Gastroesophageal sphincter (tissue), 4 donors: ENCODE measurements around the gene PARD3. TPM values are rescaled to one million over a fixed set of nuclear protein-coding genes. Genes with fewer than 3 reads are reported as not detected.
A peak's percentile ranks its signal among the peaks of the same experiment; 100 is the strongest.

ENCODE experiments used
- ATAC-seq: fragments of 150-250 bp; one replicate; pipeline ENCODE4 v1.9.1; 2016; ENCODE audit warnings: mild to moderate bottlenecking, moderate library complexity
- H3K27ac ChIP-seq, 4 donors: fragments of 200-600 bp; sonication (generic) in 3 of 4; 1 replicate in 3 of 4; 2 replicates in 1 of 4; pipeline ENCODE4 v1.5.1; 2016 to 2019
- H3K27me3 ChIP-seq: fragments of 200-600 bp; sonication (generic); one replicate; pipeline ENCODE4 v1.5.1; 2019
- H3K36me3 ChIP-seq, 2 donors: fragments of 200-600 bp; sonication (generic); one replicate each; pipeline ENCODE4 v1.5.1; 2019; ENCODE audit warnings: control low read depth in 1 of 2
- H3K4me1 ChIP-seq, 3 donors: fragments of 200-600 bp; sonication (generic); 1 replicate in 2 of 3; 2 replicates in 1 of 3; pipeline ENCODE4 v1.5.1; 2016 to 2019; ENCODE audit warnings: control low read depth in 2 of 3
- H3K4me3 ChIP-seq, 2 donors: fragments of 200-600 bp; sonication (generic); one replicate each; pipeline ENCODE4 v1.5.1; 2019; ENCODE audit warnings: mild to moderate bottlenecking in 1 of 2, moderate library complexity in 1 of 2
- H3K9me3 ChIP-seq, 3 donors: fragments of 200-600 bp; sonication (generic); one replicate each; pipeline ENCODE4 v1.5.1; 2017 to 2019; ENCODE audit warnings: control low read depth in 2 of 3
- CTCF ChIP-seq, 4 experiments: fragments of 200-600 bp in 2 of 4; fragments of 450-650 bp in 2 of 4; sonication (generic) in 1 of 4; IDR thresholded peaks; one replicate each; pipeline ENCODE4 v1.5.1; 2017 to 2019; ENCODE audit warnings: antibody characterized with exemption in 4 of 4, mild to moderate bottlenecking in 2 of 4, moderate library complexity in 2 of 4
- EP300 ChIP-seq: sonication (generic); formaldehyde crosslinking; IDR thresholded peaks from one replicate; pipeline ENCODE4 v1.6.1; 2017; ENCODE audit warnings: antibody characterized with exemption, mild to moderate bottlenecking
- POLR2A ChIP-seq, 2 donors: fragments of 450-650 bp; IDR thresholded peaks; one replicate each; pipeline ENCODE4 v1.6.1; 2017; ENCODE audit warnings: antibody characterized with exemption in 2 of 2, mild to moderate bottlenecking in 2 of 2, moderate library complexity in 1 of 2
- POLR2AphosphoS5 ChIP-seq: sonication (generic); formaldehyde crosslinking; IDR thresholded peaks from one replicate; pipeline ENCODE4 v1.6.1; 2017; ENCODE audit warnings: antibody characterized with exemption
- WGBS, 2 donors: methylation state at CpG; one replicate each; pipeline ENCODE4 v1.1.5; 2018; ENCODE audit warnings: low coverage in 1 of 2; 5-methylcytosine and 5-hydroxymethylcytosine counted together
- total RNA-seq, 4 donors: library from RNA; depleted of rRNA; stranded (reverse); fragments of >200 nt; gene quantifications; one replicate each; pipeline ENCODE4 v1.1.0, GENCODE V29; 2016

The PARD3 gene
- total RNA-seq, 4 donors from 2014 or later = 101 to 127 (median 115) TPM

- Histone ChIP-seq H3K36me3 (no peaks in the 10 kb centered on the region), H3K27me3 (no peaks in the 10 kb centered on the region), H3K27ac (no peak overlapping the region), H3K9me3 (no peaks in the 10 kb centered on the region), H3K4me1 (peaks cover 5 to 59% (median 12%) of the 10 kb centered on the region in 3 donors), H3K4me3 (no peak overlapping the region)
- ATAC-seq = peak; percentile 30
- TF ChIP-seq EP300 = no peak
- TF ChIP-seq POLR2A (IDR thresholded peaks at IDR 0.05) = no peak
- TF ChIP-seq CTCF (IDR thresholded peaks at IDR 0.05) = no peak
- no peak for TF ChIP-seq POLR2AphosphoS5
- WGBS, 2 donors = 74 to 84% methylated on average over 5 to 6 of the region's 12 CpGs
Observed at GRCh38 chr10:34641913-34642558, 173.1 kb downstream of the PARD3 start.

GRCh38 chr10:34641147-34641912 is 173.8 kb downstream of the PARD3 start:
- no peak for ATAC-seq
- no peak overlapping the region for H3K4me3 ChIP-seq
- H3K9me3 ChIP-seq = no peaks in the 10 kb centered on the region
- WGBS, 2 donors = 82 to 87% methylated on average over 3 to 7 of the region's 18 CpGs
- H3K4me1 ChIP-seq = peaks cover 5 to 63% (median 12%) of the 10 kb centered on the region in 3 donors
- no peak overlapping the region for H3K27ac ChIP-seq
- TF ChIP-seq EP300 (no peak), CTCF (IDR thresholded peaks at IDR 0.05) (no peak), POLR2A (IDR thresholded peaks at IDR 0.05) (no peak), POLR2AphosphoS5 (no peak)
- no peaks in the 10 kb centered on the region for H3K27me3 ChIP-seq
- no peaks in the 10 kb centered on the region for H3K36me3 ChIP-seq

GRCh38 chr10:34638406-34639054 is 176.6 kb downstream of the PARD3 start:
- H3K27me3 ChIP-seq = no peaks in the 10 kb centered on the region
- H3K4me1 ChIP-seq = peaks cover 5 to 70% (median 8%) of the 10 kb centered on the region in 3 donors
- 12 to 17% methylated on average over 4 of the region's 4 CpGs for WGBS, 2 donors
- TF ChIP-seq POLR2A (IDR thresholded peaks at IDR 0.05) = no peak
- TF ChIP-seq CTCF (IDR thresholded peaks at IDR 0.05) = peak; percentile 90 to 97 (median 95)
- peak; percentile 75 for TF ChIP-seq POLR2AphosphoS5
- H3K4me3 ChIP-seq = no peak overlapping the region
- no peaks in the 10 kb centered on the region for H3K36me3 ChIP-seq
- ATAC-seq = peak; percentile 80
- no peaks in the 10 kb centered on the region for H3K9me3 ChIP-seq
- H3K27ac ChIP-seq = peak overlapping the region in 1 of 4 donors; percentile 29

GRCh38 chr10:34637418-34637911 is 177.6 kb downstream of the PARD3 start:
- Histone ChIP-seq H3K27me3 (no peaks in the 10 kb centered on the region), H3K9me3 (no peaks in the 10 kb centered on the region), H3K27ac (no peak overlapping the region), H3K36me3 (no peaks in the 10 kb centered on the region), H3K4me3 (no peak overlapping the region), H3K4me1 (peaks cover 5 to 70% (median 8%) of the 10 kb centered on the region in 3 donors)
- no peak for ATAC-seq
- 25 to 33% methylated on average over 4 to 9 of the region's 9 CpGs for WGBS, 2 donors
- TF ChIP-seq POLR2A (IDR thresholded peaks at IDR 0.05) (no peak), CTCF (IDR thresholded peaks at IDR 0.05) (peak; percentile 86 to 94 (median 92)), EP300 (no peak)
